Measurements from ENCODE around the gene PRKCE. TPM values are rescaled to one million over a fixed set of nuclear protein-coding genes. Genes with fewer than 3 reads are reported as not detected.

Gene PRKCE
- total and polyA plus RNA-seq, 2 experiments from 2014 or later: 9.6 to 11.9 TPM

DNA sequence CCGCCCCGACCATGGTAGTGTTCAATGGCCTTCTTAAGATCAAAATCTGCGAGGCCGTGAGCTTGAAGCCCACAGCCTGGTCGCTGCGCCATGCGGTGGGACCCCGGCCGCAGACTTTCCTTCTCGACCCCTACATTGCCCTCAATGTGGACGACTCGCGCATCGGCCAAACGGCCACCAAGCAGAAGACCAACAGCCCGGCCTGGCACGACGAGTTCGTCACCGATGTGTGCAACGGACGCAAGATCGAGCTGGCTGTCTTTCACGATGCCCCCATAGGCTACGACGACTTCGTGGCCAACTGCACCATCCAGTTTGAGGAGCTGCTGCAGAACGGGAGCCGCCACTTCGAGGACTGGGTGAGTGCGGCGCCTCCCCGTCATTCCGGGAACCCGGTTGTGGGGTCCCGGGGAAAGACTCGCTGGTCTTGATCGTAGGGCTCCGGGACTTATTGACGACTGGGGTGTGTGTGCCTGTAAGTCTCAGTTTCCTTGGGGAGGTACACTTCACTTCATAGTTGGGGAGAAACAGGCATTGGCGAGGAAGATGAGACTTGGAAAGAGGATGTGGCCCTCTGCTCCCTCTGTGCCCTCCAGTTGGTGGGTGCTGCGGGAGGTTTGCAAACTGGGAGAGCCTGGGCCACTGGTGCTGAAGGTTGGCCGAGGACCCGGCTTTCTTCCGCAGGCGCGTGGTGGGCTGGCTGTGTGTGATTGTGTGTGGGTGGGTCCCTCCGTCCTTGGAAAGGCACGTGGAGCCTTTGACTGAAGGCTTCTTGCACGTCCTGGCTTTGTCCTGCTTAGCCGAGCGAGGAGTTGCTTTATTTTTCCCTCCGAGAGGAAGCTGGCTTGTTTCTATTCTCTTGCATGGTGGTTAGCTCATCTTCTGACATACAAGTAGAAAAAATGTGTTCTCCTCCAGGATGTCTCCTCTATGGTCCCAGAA lies 886 bp downstream of the PRKCE start:
- H3K9me2 ChIP-seq (replicated peaks; ENCODE audit: insufficient read depth): no peaks in the 10 kb centered on the region
- H3K9me3 ChIP-seq (ENCODE audit: low read depth): no peaks in the 10 kb centered on the region
- peak overlapping the region; percentile 74 for H2AFZ ChIP-seq
- H3K4me2 ChIP-seq: peak overlapping the region; percentile 95
- H3K79me2 ChIP-seq: peaks cover 39% of the 10 kb centered on the region
- TF ChIP-seq EZH2 (IDR thresholded peaks at IDR 0.05; ENCODE audit: borderline replicate concordance) (no peak), EZH2phosphoT487 (IDR thresholded peaks at IDR 0.05; ENCODE audit: low read depth, severe bottlenecking, unreplicated experiment) (no peak)
- TF ChIP-seq, protein P1, sequence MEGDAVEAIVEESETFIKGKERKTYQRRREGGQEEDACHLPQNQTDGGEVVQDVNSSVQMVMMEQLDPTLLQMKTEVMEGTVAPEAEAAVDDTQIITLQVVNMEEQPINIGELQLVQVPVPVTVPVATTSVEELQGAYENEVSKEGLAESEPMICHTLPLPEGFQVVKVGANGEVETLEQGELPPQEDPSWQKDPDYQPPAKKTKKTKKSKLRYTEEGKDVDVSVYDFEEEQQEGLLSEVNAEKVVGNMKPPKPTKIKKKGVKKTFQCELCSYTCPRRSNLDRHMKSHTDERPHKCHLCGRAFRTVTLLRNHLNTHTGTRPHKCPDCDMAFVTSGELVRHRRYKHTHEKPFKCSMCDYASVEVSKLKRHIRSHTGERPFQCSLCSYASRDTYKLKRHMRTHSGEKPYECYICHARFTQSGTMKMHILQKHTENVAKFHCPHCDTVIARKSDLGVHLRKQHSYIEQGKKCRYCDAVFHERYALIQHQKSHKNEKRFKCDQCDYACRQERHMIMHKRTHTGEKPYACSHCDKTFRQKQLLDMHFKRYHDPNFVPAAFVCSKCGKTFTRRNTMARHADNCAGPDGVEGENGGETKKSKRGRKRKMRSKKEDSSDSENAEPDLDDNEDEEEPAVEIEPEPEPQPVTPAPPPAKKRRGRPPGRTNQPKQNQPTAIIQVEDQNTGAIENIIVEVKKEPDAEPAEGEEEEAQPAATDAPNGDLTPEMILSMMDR (IDR thresholded peaks at IDR 0.05; ENCODE audit: poor library complexity): no peak
- H4K20me1 ChIP-seq (ENCODE audit: insufficient read depth, poor library complexity, severe bottlenecking): peaks cover 8% of the 10 kb centered on the region
- 4% methylated on average over 48 of the region's 53 CpGs for WGBS (ENCODE audit: low lambda C conversion rate, missing lambda C conversion rate)
- H3K27me3 ChIP-seq: peaks cover 2% of the 10 kb centered on the region
- peak overlapping the region; percentile 53 for H3K4me3 ChIP-seq
- peaks cover 6% of the 10 kb centered on the region for H3K4me1 ChIP-seq (ENCODE audit: insufficient read depth)
- H3K36me3 ChIP-seq (replicated peaks; ENCODE audit: insufficient read depth, low read depth): no peaks in the 10 kb centered on the region
- peak; percentile 34 for DNase-seq (ENCODE audit: low spot score)
- peak overlapping the region; percentile 95 for H3K27ac ChIP-seq

DNA sequence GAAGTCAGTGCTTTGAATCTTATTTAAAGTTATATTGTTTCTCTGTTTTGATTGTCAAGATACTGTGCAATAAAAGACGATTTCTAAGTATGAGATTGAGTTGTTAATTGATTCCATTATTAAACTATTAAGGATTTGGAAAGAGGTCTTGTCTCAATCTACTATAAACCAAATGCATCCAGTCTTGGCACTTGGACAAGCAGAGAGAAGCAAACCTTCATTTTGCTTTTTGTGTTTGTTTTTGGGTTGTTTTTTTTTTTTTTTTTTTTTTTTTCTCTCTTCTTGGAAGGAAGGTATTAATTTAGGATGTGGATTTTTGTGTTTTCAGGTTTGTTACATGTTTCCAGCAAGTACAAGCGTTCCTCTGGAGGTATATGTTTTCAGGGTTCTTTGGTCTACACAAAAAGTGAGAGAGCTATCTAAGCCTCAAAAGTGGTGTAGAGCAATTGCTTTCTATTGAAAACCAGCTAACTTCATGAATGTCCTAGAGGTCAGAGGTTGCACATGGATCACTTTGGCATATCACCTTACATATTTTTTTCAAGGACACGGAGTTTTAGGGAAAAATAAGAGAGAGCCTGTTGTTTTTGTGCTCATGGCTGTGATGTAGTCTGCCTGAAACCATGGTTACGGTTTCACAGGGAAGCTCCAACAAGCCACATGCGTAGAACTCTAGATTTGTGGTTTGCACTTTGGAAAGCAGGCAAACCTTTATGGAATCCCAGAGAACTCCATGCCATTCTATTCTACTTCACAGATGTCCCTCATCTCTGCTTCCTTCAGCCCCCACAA lies 1.8 kb downstream of the PRKCE start:
- Histone ChIP-seq H3K4me3 (peak overlapping the region; percentile 53), H3K27me3 (peaks cover 2% of the 10 kb centered on the region), H3K9me2 (replicated peaks; ENCODE audit: insufficient read depth) (no peaks in the 10 kb centered on the region), H4K20me1 (ENCODE audit: insufficient read depth, poor library complexity, severe bottlenecking) (peaks cover 8% of the 10 kb centered on the region), H3K36me3 (replicated peaks; ENCODE audit: insufficient read depth, low read depth) (no peaks in the 10 kb centered on the region), H3K79me2 (peaks cover 46% of the 10 kb centered on the region), H3K9me3 (ENCODE audit: low read depth) (no peaks in the 10 kb centered on the region), H3K27ac (no peak overlapping the region), H3K4me2 (peak overlapping the region; percentile 95), H2AFZ (no peak overlapping the region), H3K4me1 (ENCODE audit: insufficient read depth) (peaks cover 6% of the 10 kb centered on the region)
- TF ChIP-seq EZH2 (IDR thresholded peaks at IDR 0.05; ENCODE audit: borderline replicate concordance): no peak
- no peak for TF ChIP-seq EZH2phosphoT487 (IDR thresholded peaks at IDR 0.05; ENCODE audit: low read depth, severe bottlenecking, unreplicated experiment)
- TF ChIP-seq, protein P1 (IDR thresholded peaks at IDR 0.05; ENCODE audit: poor library complexity): no peak
- WGBS (ENCODE audit: low lambda C conversion rate, missing lambda C conversion rate): 71% methylated on average over 5 of the region's 5 CpGs
- no peak for DNase-seq (ENCODE audit: low spot score)

DNA sequence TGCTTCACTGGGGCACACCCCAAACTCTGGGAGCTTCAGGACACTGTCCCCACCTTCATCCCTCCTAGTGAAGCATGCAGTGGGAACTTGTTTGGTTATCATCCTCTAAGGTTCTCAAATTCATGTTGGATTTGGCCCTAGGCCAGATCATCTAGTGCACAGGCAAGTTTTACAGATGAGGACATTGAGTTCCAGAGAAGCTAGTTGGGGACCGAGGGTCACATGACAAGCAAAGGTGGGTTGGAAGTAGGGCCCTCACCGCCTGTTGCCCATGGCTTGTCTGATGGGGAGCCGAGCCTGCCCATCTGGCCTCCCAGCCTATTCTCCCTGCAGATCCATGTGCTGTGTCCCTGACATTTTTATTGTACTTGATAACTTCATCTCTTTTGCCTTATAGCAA lies 2.8 kb downstream of the PRKCE start:
- no peak overlapping the region for H3K4me2 ChIP-seq
- no peak overlapping the region for H3K4me3 ChIP-seq
- H3K4me1 ChIP-seq (ENCODE audit: insufficient read depth): peaks cover under 1% of the 10 kb centered on the region
- no peaks in the 10 kb centered on the region for H3K9me2 ChIP-seq (replicated peaks; ENCODE audit: insufficient read depth)
- peaks cover 8% of the 10 kb centered on the region for H4K20me1 ChIP-seq (ENCODE audit: insufficient read depth, poor library complexity, severe bottlenecking)
- WGBS (ENCODE audit: low lambda C conversion rate, missing lambda C conversion rate): 87% methylated on average over 3 of the region's 3 CpGs
- H3K36me3 ChIP-seq (replicated peaks; ENCODE audit: insufficient read depth, low read depth): no peaks in the 10 kb centered on the region
- no peak overlapping the region for H2AFZ ChIP-seq
- peaks cover 2% of the 10 kb centered on the region for H3K27me3 ChIP-seq
- H3K79me2 ChIP-seq: peaks cover 46% of the 10 kb centered on the region
- TF ChIP-seq, protein P1 (IDR thresholded peaks at IDR 0.05; ENCODE audit: poor library complexity): no peak
- TF ChIP-seq EZH2phosphoT487 (IDR thresholded peaks at IDR 0.05; ENCODE audit: low read depth, severe bottlenecking, unreplicated experiment): no peak
- TF ChIP-seq EZH2 (IDR thresholded peaks at IDR 0.05; ENCODE audit: borderline replicate concordance): no peak
- DNase-seq (ENCODE audit: low spot score): no peak
- no peak overlapping the region for H3K27ac ChIP-seq
- H3K9me3 ChIP-seq (ENCODE audit: low read depth): no peaks in the 10 kb centered on the region
